ENCODE data around the gene ATP6V1C2.

Gene ATP6V1C2

DNA sequence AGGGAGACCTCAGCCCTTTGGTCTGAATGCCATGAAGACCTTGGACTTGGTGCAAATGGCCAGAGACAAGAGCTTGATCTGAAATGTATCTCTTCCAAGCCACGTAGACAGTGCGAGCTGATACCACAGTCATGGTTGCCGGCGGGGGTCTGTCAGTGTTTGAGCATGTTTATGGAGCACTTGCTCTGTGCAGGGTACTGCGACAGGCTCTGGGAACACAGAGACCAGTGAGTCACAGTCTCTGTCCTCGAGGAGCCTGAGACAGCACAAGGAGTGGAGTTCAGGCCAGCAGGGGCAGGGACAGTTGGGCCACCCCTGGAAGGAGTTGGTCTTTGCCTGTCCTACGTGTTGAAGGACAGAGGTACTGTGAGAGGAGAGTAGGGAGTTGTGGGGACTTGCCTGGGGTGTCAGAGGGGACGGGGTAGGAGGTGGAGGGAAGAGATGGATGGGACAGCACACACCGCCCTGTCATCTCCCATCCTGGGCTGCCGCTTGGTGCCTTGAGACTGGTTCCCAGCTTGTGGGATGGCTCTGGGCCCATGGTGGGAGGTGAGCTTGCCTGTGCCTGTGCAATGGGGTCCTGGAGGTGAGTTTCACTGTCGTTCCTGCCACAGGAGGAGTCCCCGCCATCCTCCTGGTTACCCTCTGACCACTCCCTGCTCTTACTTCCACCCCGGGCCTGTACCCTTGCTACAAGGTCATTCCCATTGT, 39.5 kb downstream of the ATP6V1C2 start:
- no peaks in the 10 kb centered on the region for H3K9me2 ChIP-seq (replicated peaks; ENCODE audit: control insufficient read depth, low read length)
- H3K4me2 ChIP-seq (ENCODE audit: low read length) = no peak overlapping the region
- no peak overlapping the region for H3K27ac ChIP-seq (ENCODE audit: low read depth, low read length)
- H3K79me2 ChIP-seq (ENCODE audit: control insufficient read depth, low read length) = no peaks in the 10 kb centered on the region
- H3K4me1 ChIP-seq (ENCODE audit: control insufficient read depth, low read length) = peaks cover 5% of the 10 kb centered on the region; the same call in 1 of the 2 replicates
- no peaks in the 10 kb centered on the region for H3K36me3 ChIP-seq (ENCODE audit: control insufficient read depth, low read length)
- H3K27me3 ChIP-seq (ENCODE audit: control insufficient read depth, low read length) = no peaks in the 10 kb centered on the region
- H3K9me3 ChIP-seq (ENCODE audit: control insufficient read depth, insufficient read depth, low read length) = no peaks in the 10 kb centered on the region
- no peak overlapping the region for H3K4me3 ChIP-seq (ENCODE audit: low read length)
- no peaks in the 10 kb centered on the region for H3F3A ChIP-seq (ENCODE audit: control insufficient read depth, insufficient read depth)
- no peaks in the 10 kb centered on the region for H4K20me1 ChIP-seq (ENCODE audit: control insufficient read depth, insufficient read depth, low read depth, low read length)
- TF ChIP-seq, protein P1, sequence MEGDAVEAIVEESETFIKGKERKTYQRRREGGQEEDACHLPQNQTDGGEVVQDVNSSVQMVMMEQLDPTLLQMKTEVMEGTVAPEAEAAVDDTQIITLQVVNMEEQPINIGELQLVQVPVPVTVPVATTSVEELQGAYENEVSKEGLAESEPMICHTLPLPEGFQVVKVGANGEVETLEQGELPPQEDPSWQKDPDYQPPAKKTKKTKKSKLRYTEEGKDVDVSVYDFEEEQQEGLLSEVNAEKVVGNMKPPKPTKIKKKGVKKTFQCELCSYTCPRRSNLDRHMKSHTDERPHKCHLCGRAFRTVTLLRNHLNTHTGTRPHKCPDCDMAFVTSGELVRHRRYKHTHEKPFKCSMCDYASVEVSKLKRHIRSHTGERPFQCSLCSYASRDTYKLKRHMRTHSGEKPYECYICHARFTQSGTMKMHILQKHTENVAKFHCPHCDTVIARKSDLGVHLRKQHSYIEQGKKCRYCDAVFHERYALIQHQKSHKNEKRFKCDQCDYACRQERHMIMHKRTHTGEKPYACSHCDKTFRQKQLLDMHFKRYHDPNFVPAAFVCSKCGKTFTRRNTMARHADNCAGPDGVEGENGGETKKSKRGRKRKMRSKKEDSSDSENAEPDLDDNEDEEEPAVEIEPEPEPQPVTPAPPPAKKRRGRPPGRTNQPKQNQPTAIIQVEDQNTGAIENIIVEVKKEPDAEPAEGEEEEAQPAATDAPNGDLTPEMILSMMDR (IDR thresholded peaks at IDR 0.05; ENCODE audit: low read depth, low read length, poor library complexity, severe bottlenecking) = no peak
- TF ChIP-seq EZH2phosphoT487 (IDR thresholded peaks at IDR 0.05; ENCODE audit: borderline replicate concordance, low read length) = no peak

DNA sequence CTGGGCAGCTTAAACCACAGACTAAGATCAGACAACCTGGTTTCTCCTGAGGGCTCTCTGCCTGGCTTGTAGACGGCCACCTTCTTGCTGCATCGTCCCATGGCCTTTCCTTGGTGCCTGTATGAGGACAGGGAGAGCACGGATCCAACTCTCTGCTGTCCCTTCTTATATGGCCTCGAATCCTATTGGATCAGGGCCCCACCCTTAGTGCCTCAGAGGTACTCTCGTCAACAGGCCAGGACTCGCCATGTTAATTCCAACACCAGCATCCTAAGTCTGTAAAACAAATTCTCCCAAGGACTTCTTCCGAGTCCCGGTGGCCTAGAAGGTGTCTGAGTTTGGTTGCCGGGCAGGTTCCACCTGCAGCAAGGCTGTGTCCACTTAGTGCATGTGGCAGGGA, 40.2 kb downstream of the ATP6V1C2 start:
- Histone ChIP-seq H4K20me1 (ENCODE audit: control insufficient read depth, insufficient read depth, low read depth, low read length) (no peaks in the 10 kb centered on the region), H3K9me2 (replicated peaks; ENCODE audit: control insufficient read depth, low read length) (no peaks in the 10 kb centered on the region), H3F3A (ENCODE audit: control insufficient read depth, insufficient read depth) (no peaks in the 10 kb centered on the region), H3K9me3 (ENCODE audit: control insufficient read depth, insufficient read depth, low read length) (no peaks in the 10 kb centered on the region), H3K4me2 (ENCODE audit: low read length) (no peak overlapping the region), H3K79me2 (ENCODE audit: control insufficient read depth, low read length) (no peaks in the 10 kb centered on the region), H3K4me1 (ENCODE audit: control insufficient read depth, low read length) (peaks cover 5% of the 10 kb centered on the region; the same call in 1 of the 2 replicates), H3K4me3 (ENCODE audit: low read length) (no peak overlapping the region), H3K27ac (ENCODE audit: low read depth, low read length) (no peak overlapping the region), H3K36me3 (ENCODE audit: control insufficient read depth, low read length) (no peaks in the 10 kb centered on the region), H3K27me3 (ENCODE audit: control insufficient read depth, low read length) (no peaks in the 10 kb centered on the region)
- TF ChIP-seq EZH2phosphoT487 (IDR thresholded peaks at IDR 0.05; ENCODE audit: borderline replicate concordance, low read length) = no peak
- TF ChIP-seq, protein P1 (IDR thresholded peaks at IDR 0.05; ENCODE audit: low read depth, low read length, poor library complexity, severe bottlenecking) = no peak

- Histone ChIP-seq H3K36me3 (ENCODE audit: control insufficient read depth, low read length) (no peaks in the 10 kb centered on the region), H3K9me2 (replicated peaks; ENCODE audit: control insufficient read depth, low read length) (no peaks in the 10 kb centered on the region), H3F3A (ENCODE audit: control insufficient read depth, insufficient read depth) (no peaks in the 10 kb centered on the region), H3K4me2 (ENCODE audit: low read length) (no peak overlapping the region), H3K79me2 (ENCODE audit: control insufficient read depth, low read length) (no peaks in the 10 kb centered on the region), H3K9me3 (ENCODE audit: control insufficient read depth, insufficient read depth, low read length) (no peaks in the 10 kb centered on the region), H3K27ac (ENCODE audit: low read depth, low read length) (no peak overlapping the region), H3K4me1 (ENCODE audit: control insufficient read depth, low read length) (peaks cover 5% of the 10 kb centered on the region; the same call in 1 of the 2 replicates), H4K20me1 (ENCODE audit: control insufficient read depth, insufficient read depth, low read depth, low read length) (no peaks in the 10 kb centered on the region), H3K4me3 (ENCODE audit: low read length) (no peak overlapping the region), H3K27me3 (ENCODE audit: control insufficient read depth, low read length) (no peaks in the 10 kb centered on the region)
- TF ChIP-seq, protein P1 (IDR thresholded peaks at IDR 0.05; ENCODE audit: low read depth, low read length, poor library complexity, severe bottlenecking) = no peak
- no peak for TF ChIP-seq EZH2phosphoT487 (IDR thresholded peaks at IDR 0.05; ENCODE audit: borderline replicate concordance, low read length)
Observed at GRCh38 chr2:10762651-10763460, 41.4 kb downstream of the ATP6V1C2 start.

Data from DOHH2 (cell line).